Renal pelvis (tissue), 4 donors: ENCODE results near the gene ZNF692. TPM values are rescaled to one million over a fixed set of nuclear protein-coding genes. Genes with fewer than 3 reads are reported as not detected.
"Not testable (repeated sequence)": the region's sequence is repeated elsewhere in the genome, so short reads cannot be mapped to it uniquely, and the experiment has no call there.

Source experiments
- DNase-seq: peaks from one replicate; pipeline ENCODE4 v3.0.0-alpha.2; 2013
- polyA plus RNA-seq, 3 donors: library from polyadenylated mRNA; unstranded; fragments of 120-200 nt; gene quantifications; one replicate each; pipeline ENCODE4 v1.2.1, GENCODE V29; 2013; ENCODE audit not compliant: insufficient read length in 3 of 3

Gene ZNF692
- polyA plus RNA-seq, 3 donors: 45.7 to 59.7 (median 56.0) TPM

- DNase-seq: no peak
Measured at GRCh38 chr1:248810727-248811513, 48.0 kb downstream of the ZNF692 start.

GRCh38 chr1:248810000-248810726 lies 48.7 kb downstream of the ZNF692 start:
- no peak for DNase-seq

- DNase-seq: no peak
Measured at GRCh38 chr1:248808876-248809275, 50.0 kb downstream of the ZNF692 start.

- DNase-seq: peak; percentile 44
Measured at GRCh38 chr1:248807067-248807737, 51.7 kb downstream of the ZNF692 start.

- no peak for DNase-seq
Measured at GRCh38 chr1:248805876-248806275, 53.0 kb downstream of the ZNF692 start.

- no peak for DNase-seq
Measured at GRCh38 chr1:248804771-248805681, 53.9 kb downstream of the ZNF692 start.

- not testable (repeated sequence) for DNase-seq
Measured at GRCh38 chr1:248803501-248803900, 55.4 kb downstream of the ZNF692 start.

- DNase-seq: no peak
Measured at GRCh38 chr1:248802454-248802853, 56.4 kb downstream of the ZNF692 start.

GRCh38 chr1:248800459-248800858 lies 58.4 kb downstream of the ZNF692 start:
- no peak for DNase-seq

Other genes starting within 250 kb of the ZNF692 start
- gene OR2T11, start 224.0 kb downstream of the ZNF692 start, polyA plus RNA-seq: under 1 TPM in 1 of 3 donors, not detected in 2; 0.04 TPM
- gene OR2T35, start 213.8 kb downstream of the ZNF692 start, polyA plus RNA-seq: not detected
- gene OR2T27, start 203.6 kb downstream of the ZNF692 start, polyA plus RNA-seq: not detected
- not detected for gene OR14I1, start 156.3 kb downstream of the ZNF692 start, polyA plus RNA-seq
- gene LYPD8, start 103.3 kb downstream of the ZNF692 start, polyA plus RNA-seq: not detected
- 10 to 100 TPM; 30.3 to 32.5 (median 30.6) TPM for gene SH3BP5L, start 33.2 kb downstream of the ZNF692 start, polyA plus RNA-seq
- gene ZNF672, start 20.9 kb downstream of the ZNF692 start, polyA plus RNA-seq: 10 to 100 TPM; 24.0 to 30.8 (median 27.0) TPM
- 10 to 100 TPM; 11.1 to 13.2 (median 13.0) TPM for gene PGBD2, start 47.1 kb upstream of the ZNF692 start, polyA plus RNA-seq